CMK (cell line): ENCODE measurements around the gene RNF166.

Experiments
- DNase-seq: peaks from one replicate; pipeline ENCODE4 v3.0.0-alpha.2; 2010; ENCODE audit warnings: low read depth

Gene RNF166

GRCh38 chr16:88739139-88739976, 33.1 kb upstream of the RNF166 start:
- no peak for DNase-seq

GRCh38 chr16:88738151-88739084, 32.2 kb upstream of the RNF166 start:
- no peak for DNase-seq

GRCh38 chr16:88737298-88738150, 31.3 kb upstream of the RNF166 start:
- DNase-seq, result peak; percentile 78

GRCh38 chr16:88736496-88736895, 30.3 kb upstream of the RNF166 start:
- no peak for DNase-seq

GRCh38 chr16:88736088-88736487, 29.9 kb upstream of the RNF166 start:
- DNase-seq, result no peak

- no peak for DNase-seq
Observed at GRCh38 chr16:88735616-88736015, 29.4 kb upstream of the RNF166 start.

- DNase-seq, result no peak
Observed at GRCh38 chr16:88735121-88735520, 28.9 kb upstream of the RNF166 start.

- no peak for DNase-seq
Observed at GRCh38 chr16:88734361-88734728, 28.1 kb upstream of the RNF166 start.

GRCh38 chr16:88733630-88734360, 27.6 kb upstream of the RNF166 start:
- no peak for DNase-seq

GRCh38 chr16:88732961-88733294, 26.7 kb upstream of the RNF166 start:
- DNase-seq, result no peak

- no peak for DNase-seq
Observed at GRCh38 chr16:88732172-88732960, 26.2 kb upstream of the RNF166 start.

GRCh38 chr16:88731699-88732098, 25.5 kb upstream of the RNF166 start:
- no peak for DNase-seq

- DNase-seq, result no peak
Observed at GRCh38 chr16:88730632-88731607, 24.7 kb upstream of the RNF166 start.

GRCh38 chr16:88727871-88728270, 21.7 kb upstream of the RNF166 start:
- DNase-seq, result no peak

GRCh38 chr16:88726981-88727380, 20.8 kb upstream of the RNF166 start:
- DNase-seq, result no peak

GRCh38 chr16:88726408-88726749, 20.2 kb upstream of the RNF166 start:
- no peak for DNase-seq

GRCh38 chr16:88725609-88726407, 19.6 kb upstream of the RNF166 start:
- DNase-seq, result no peak

- DNase-seq, result no peak
Observed at GRCh38 chr16:88724855-88725555, 18.8 kb upstream of the RNF166 start.
